Fibroblast of pulmonary artery (primary cell): ENCODE results near the gene DHPS.
"Not testable (repeated sequence)": the region's sequence is repeated elsewhere in the genome, so short reads cannot be mapped to it uniquely, and the experiment has no call there.

ENCODE experiments used
- DNase-seq: peaks from one replicate; pipeline ENCODE4 v3.0.0-alpha.2; 2010; ENCODE audit warnings: low read depth
- H3K4me3 ChIP-seq: replicated peaks from 2 replicates; pipeline ENCODE4 v1.5.1; 2011; ENCODE audit warnings: low read depth, mild to moderate bottlenecking, control low read depth, low read length, moderate library complexity
- CTCF ChIP-seq: IDR thresholded peaks from 2 replicates; pipeline ENCODE4 v1.5.1; 2011; ENCODE audit warnings: mild to moderate bottlenecking, control low read depth, low read length, inconsistent platforms; ENCODE audit errors: missing control alignments

DHPS gene

GRCh38 chr19:12681074-12681987, at the start of gene DHPS:
Gene DHPS (minus strand): TSS chr19:12681880. CDS start chr19:12681766, 114 bp downstream.
- TF ChIP-seq CTCF, result no peak
- DNase-seq, result peak; percentile 99

GRCh38 chr19:12731337-12731736, 49.7 kb upstream of the DHPS start:
- DNase-seq, result no peak
- no peak overlapping the region for H3K4me3 ChIP-seq
- no peak for TF ChIP-seq CTCF

More at GRCh38 chr19:12681074-12681987, at the start of gene DHPS:
- peak within 1 kb of the TSS; percentile 99 for H3K4me3 ChIP-seq

GRCh38 chr19:12730064-12730463, 48.4 kb upstream of the DHPS start:
- TF ChIP-seq CTCF, result no peak
- DNase-seq, result no peak
- H3K4me3 ChIP-seq, result no peak overlapping the region

GRCh38 chr19:12727745-12728433, 46.2 kb upstream of the DHPS start:
- H3K4me3 ChIP-seq, result no peak overlapping the region
- TF ChIP-seq CTCF, result no peak
- no peak for DNase-seq

GRCh38 chr19:12726988-12727316, 45.3 kb upstream of the DHPS start:
- TF ChIP-seq CTCF, result no peak

GRCh38 chr19:12725612-12726011, 43.9 kb upstream of the DHPS start:
- not testable (repeated sequence) for H3K4me3 ChIP-seq, DNase-seq

More at GRCh38 chr19:12726988-12727316, 45.3 kb upstream of the DHPS start:
- no peak overlapping the region for H3K4me3 ChIP-seq
- DNase-seq, result no peak

- peak within 1 kb of the TSS; percentile 81 for H3K4me3 ChIP-seq
- DNase-seq, result peak; percentile 67
- TF ChIP-seq CTCF, result no peak
Observed at GRCh38 chr19:12723641-12724426, 42.2 kb upstream of the DHPS start, which contains the start of gene TNPO2. Gene TNPO2 (minus strand): TSS chr19:12723932. CDS start chr19:12720977, 2,955 bp downstream.
